H1 (cell line): ENCODE data around the gene NRL. TPM values are rescaled to one million over a fixed set of nuclear protein-coding genes. Genes with fewer than 3 reads are reported as not detected.
A peak's percentile ranks its signal among the peaks of the same experiment; 100 is the strongest.

Source experiments
- ASH2L ChIP-seq: fragments of 200-600, 300-600 bp; sonication (generic); IDR thresholded peaks from one replicate; pipeline ENCODE4 v1.7.1; 2017; ENCODE audit warnings: low read length
- CBX8 ChIP-seq: fragments of 300-800, 300-1000 bp; sonication (generic); IDR thresholded peaks from 2 replicates; pipeline ENCODE4 v1.7.1; 2016; ENCODE audit warnings: low read depth, low read length, borderline replicate concordance
- CHD7 ChIP-seq: fragments of 300-600 bp; sonication (generic); IDR thresholded peaks from 2 replicates; pipeline ENCODE4 v1.7.1; 2012; ENCODE audit warnings: low read length, moderate library complexity, mild to moderate bottlenecking, inconsistent platforms; ENCODE audit not compliant: insufficient replicate concordance
- RBBP5 ChIP-seq: IDR thresholded peaks from 2 replicates; pipeline ENCODE4 v1.7.1; 2012; ENCODE audit warnings: low read depth, mild to moderate bottlenecking, inconsistent platforms, low read length, moderate library complexity, borderline replicate concordance
- RFX5 ChIP-seq: IDR thresholded peaks from 2 replicates; pipeline ENCODE4 v1.6.1; 2011; ENCODE audit warnings: low read depth, low read length, improper control_type of control experiment, borderline replicate concordance
- TBP ChIP-seq: IDR thresholded peaks from 2 replicates; pipeline ENCODE4 v1.6.1; 2011; ENCODE audit warnings: low read depth, low read length, improper control_type of control experiment
- polyA plus RNA-seq, 7 experiments: library from polyadenylated mRNA; depleted of rRNA in 3 of 7; stranded (reverse) in 5 of 7; unstranded in 2 of 7; fragments of >200 nt in 5 of 7; fragments of 200-250 nt in 2 of 7; gene quantifications; 1 replicate in 5 of 7; 2 replicates in 1 of 7; 4 replicates in 1 of 7; pipeline versions ENCODE4 v1.2.1 to v1.2.3, GENCODE V29; 2011 to 2013; ENCODE audit warnings: missing spikeins in 2 of 7, mixed read lengths in 2 of 7
- total RNA-seq: library from RNA; stranded (reverse); fragmentation: NEBNext Ultra II Directional; extraction: Animal tissue kit (Norgen Biotek cat#: 25700); gene quantifications from 2 replicates; pipeline ENCODE4 v1.2.1, GENCODE V29; 2021
- TF ChIP-seq, protein P1 (sequence below): IDR thresholded peaks from 2 replicates; pipeline ENCODE4 v1.6.1; 2011; ENCODE audit warnings: low read depth, mild to moderate bottlenecking, low read length; ENCODE audit not compliant: insufficient read depth
- TF ChIP-seq, protein P2 (sequence below): IDR thresholded peaks from 2 replicates; pipeline ENCODE4 v1.6.1; 2012; ENCODE audit warnings: inconsistent platforms

NRL gene
- total and polyA plus RNA-seq, 2 of the 8 experiments (the other 6 are each of a cell fraction or from before 2014, with no cell fraction given): 1.1 to 2.2 TPM

GRCh38 chr14:24093901-24094840 is 20.6 kb downstream of the NRL start, which contains the start of gene PCK2 (continued):
- no peak for TF ChIP-seq CHD7
- TF ChIP-seq RBBP5: no peak
- TF ChIP-seq, protein P1, sequence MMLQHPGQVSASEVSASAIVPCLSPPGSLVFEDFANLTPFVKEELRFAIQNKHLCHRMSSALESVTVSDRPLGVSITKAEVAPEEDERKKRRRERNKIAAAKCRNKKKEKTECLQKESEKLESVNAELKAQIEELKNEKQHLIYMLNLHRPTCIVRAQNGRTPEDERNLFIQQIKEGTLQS: no peak
- TF ChIP-seq TBP: peak; percentile 91; the same call in 1 of the 2 replicates
- TF ChIP-seq RFX5: no peak
- TF ChIP-seq ASH2L: no peak
- TF ChIP-seq, protein P2, sequence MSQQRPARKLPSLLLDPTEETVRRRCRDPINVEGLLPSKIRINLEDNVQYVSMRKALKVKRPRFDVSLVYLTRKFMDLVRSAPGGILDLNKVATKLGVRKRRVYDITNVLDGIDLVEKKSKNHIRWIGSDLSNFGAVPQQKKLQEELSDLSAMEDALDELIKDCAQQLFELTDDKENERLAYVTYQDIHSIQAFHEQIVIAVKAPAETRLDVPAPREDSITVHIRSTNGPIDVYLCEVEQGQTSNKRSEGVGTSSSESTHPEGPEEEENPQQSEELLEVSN: peak; percentile 65; the same call in 1 of the 2 replicates
- TF ChIP-seq CBX8: no peak
